PC-3 (cell line): ENCODE measurements around the gene PJA1. TPM values are rescaled to one million over a fixed set of nuclear protein-coding genes. Genes with fewer than 3 reads are reported as not detected.

ENCODE experiments used
- ATAC-seq: fragments of 200-7000 bp; cut with Tn5 transposase; 2 replicates; pipeline ENCODE4 v1.9.1; 2020; ENCODE audit warnings: mild to moderate bottlenecking, moderate library complexity
- Bru-seq: library from RNA; stranded (reverse); fragments of 400-500 nt; gene quantifications from one replicate; lab custom pipeline; 2021; lab: Mats Ljungman, UMichigan
- BruChase-seq, 2 experiments: library from RNA; stranded (reverse); fragments of 400-500 nt; gene quantifications; one replicate each; lab custom pipeline; 2021; lab: Mats Ljungman, UMichigan
- BruUV-seq: library from RNA; stranded (reverse); fragments of 400-500 nt; replicated peaks from 2 replicates; lab custom pipeline; 2021; lab: Mats Ljungman, UMichigan
- CTCF ChIA-PET: fragments of 300-600 bp; sonication (Branson Sonifier 250); formaldehyde crosslinking; loops from one replicate; lab custom pipeline; 2022; ENCODE audit warnings: antibody characterized with exemption; lab: Charles Lee
- POLR2A ChIA-PET: fragments of 300-600 bp; sonication (Branson Sonifier 250); formaldehyde crosslinking; loops from one replicate; lab custom pipeline; 2022; ENCODE audit warnings: antibody characterized with exemption; ENCODE audit not compliant: unreplicated experiment; lab: Charles Lee
- DNase-seq: peaks from one replicate; pipeline ENCODE4 v3.0.0-alpha.2; 2015
- H2AFZ ChIP-seq: fragments of 300-600 bp; sonication (generic); 2 replicates; pipeline ENCODE4 v1.6.0; 2016; ENCODE audit warnings: antibody characterized with exemption, low read length
- H3F3A ChIP-seq: fragments of 300-600 bp; sonication (generic); one replicate; pipeline ENCODE4 v1.6.0; 2017; ENCODE audit warnings: antibody characterized with exemption, low read length, control low read depth, mild to moderate bottlenecking; ENCODE audit not compliant: unreplicated experiment
- H3K27ac ChIP-seq: fragments of 300-600 bp; sonication (generic); 2 replicates; pipeline ENCODE4 v1.5.1; 2016; ENCODE audit warnings: mild to moderate bottlenecking, low read length
- H3K27me3 ChIP-seq: fragments of 300-600 bp; sonication (generic); 2 replicates; pipeline ENCODE4 v1.6.1; 2016; ENCODE audit warnings: low read length, mixed read lengths
- H3K36me3 ChIP-seq: fragments of 300-600 bp; sonication (generic); 2 replicates; pipeline ENCODE4 v1.6.1; 2016; ENCODE audit warnings: low read depth, mixed run types, low read length, mixed read lengths
- H3K4me1 ChIP-seq: fragments of 300-600 bp; sonication (generic); 2 replicates; pipeline ENCODE4 v1.5.1; 2016; ENCODE audit warnings: low read length; ENCODE audit not compliant: insufficient read depth
- H3K4me2 ChIP-seq: fragments of 300-600 bp; sonication (generic); 2 replicates; pipeline ENCODE4 v1.6.0; 2016; ENCODE audit warnings: low read length
- H3K4me3 ChIP-seq: fragments of 300-600 bp; sonication (generic); 2 replicates; pipeline ENCODE4 v1.5.1; 2016; ENCODE audit warnings: mild to moderate bottlenecking, low read length, mixed read lengths
- H3K79me2 ChIP-seq: fragments of 300-600 bp; sonication (generic); 2 replicates; pipeline ENCODE4 v1.6.1; 2017; ENCODE audit warnings: low read length, mixed read lengths
- H3K9ac ChIP-seq: fragments of 300-600 bp; sonication (generic); 2 replicates; pipeline ENCODE4 v1.6.0; 2016; ENCODE audit warnings: mild to moderate bottlenecking, low read length
- H3K9me2 ChIP-seq: fragments of 300-600 bp; sonication (generic); replicated peaks from 2 replicates; pipeline ENCODE4 v1.6.1; 2016; ENCODE audit warnings: mixed run types, low read length, mixed read lengths
- H3K9me3 ChIP-seq: fragments of 300-600 bp; sonication (generic); 2 replicates; pipeline ENCODE4 v1.6.1; 2016; ENCODE audit warnings: low read length, mixed read lengths
- H4K20me1 ChIP-seq: fragments of 300-600 bp; sonication (generic); 2 replicates; pipeline ENCODE4 v1.6.1; 2016; ENCODE audit warnings: low read length, mixed read lengths
- EZH2 ChIP-seq: fragments of 300-600 bp; sonication (generic); IDR thresholded peaks from one replicate; pipeline ENCODE4 v1.6.1; 2017; ENCODE audit warnings: antibody characterized with exemption, mild to moderate bottlenecking, low read length; ENCODE audit not compliant: unreplicated experiment
- EZH2phosphoT487 ChIP-seq: fragments of 300-600 bp; sonication (generic); IDR thresholded peaks from 2 replicates; pipeline ENCODE4 v1.6.1; 2018; ENCODE audit warnings: mild to moderate bottlenecking, antibody characterized with exemption, low read length, borderline replicate concordance
- intact Hi-C: fragments of 100-400 bp; cut with micrococcal nuclease; formaldehyde crosslinking; loops from 2 replicates; pipeline ENCODE4 v1.9.0; 2023
- long read RNA-seq: library from polyadenylated mRNA; unstranded; transcript quantifications from one replicate; pipeline ENCODE4 v2.0.0, GENCODE V29; 2021; ENCODE audit not compliant: unreplicated experiment
- total RNA-seq: library from RNA; depleted of rRNA; stranded (reverse); fragments of >200 nt; gene quantifications from 2 replicates; pipeline ENCODE4 v1.2.3, GENCODE V29; 2014; rRNA removed
- TF ChIP-seq, protein P1 (sequence below): fragments of 300-600 bp; sonication (generic); conservative IDR thresholded peaks from 2 replicates; pipeline ENCODE4 v1.5.1; 2017; ENCODE audit warnings: antibody characterized with exemption, low read depth, mild to moderate bottlenecking, low read length

Gene PJA1, protein sequence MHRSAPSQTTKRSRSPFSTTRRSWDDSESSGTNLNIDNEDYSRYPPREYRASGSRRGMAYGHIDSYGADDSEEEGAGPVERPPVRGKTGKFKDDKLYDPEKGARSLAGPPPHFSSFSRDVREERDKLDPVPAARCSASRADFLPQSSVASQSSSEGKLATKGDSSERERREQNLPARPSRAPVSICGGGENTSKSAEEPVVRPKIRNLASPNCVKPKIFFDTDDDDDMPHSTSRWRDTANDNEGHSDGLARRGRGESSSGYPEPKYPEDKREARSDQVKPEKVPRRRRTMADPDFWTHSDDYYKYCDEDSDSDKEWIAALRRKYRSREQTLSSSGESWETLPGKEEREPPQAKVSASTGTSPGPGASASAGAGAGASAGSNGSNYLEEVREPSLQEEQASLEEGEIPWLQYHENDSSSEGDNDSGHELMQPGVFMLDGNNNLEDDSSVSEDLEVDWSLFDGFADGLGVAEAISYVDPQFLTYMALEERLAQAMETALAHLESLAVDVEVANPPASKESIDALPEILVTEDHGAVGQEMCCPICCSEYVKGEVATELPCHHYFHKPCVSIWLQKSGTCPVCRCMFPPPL
- 32.0 and 37.6 TPM in 2 replicates for total RNA-seq
- percentile 83 among the genes with signal in this experiment for Bru-seq, nascent RNA
- BruChase-seq, experiment 1, labeled RNA remaining after a 6-hour chase, result percentile 96 among the genes with signal in this experiment
- BruChase-seq, experiment 2, labeled RNA remaining after a 2-hour chase, result percentile 92 among the genes with signal in this experiment
- long read RNA-seq, transcript PJA1-203 (1 exons, 2,692 nt), result minor isoform, 13 of 164 reads
- long read RNA-seq, transcript PJA1-202 (2 exons, 2,672 nt), result major isoform, 107 of 164 reads
- long read RNA-seq, transcript PJA1-206 (2 exons, 887 nt), result minor isoform, 20 of 164 reads
- long read RNA-seq, transcript PJA1-201 (2 exons, 2,755 nt), result minor isoform, 16 of 164 reads
- long read RNA-seq, partial matches to known transcripts, result 1 of 164 reads
- long read RNA-seq, other reads (novel, unspliced or antisense), result 7 of 164 reads

DNA sequence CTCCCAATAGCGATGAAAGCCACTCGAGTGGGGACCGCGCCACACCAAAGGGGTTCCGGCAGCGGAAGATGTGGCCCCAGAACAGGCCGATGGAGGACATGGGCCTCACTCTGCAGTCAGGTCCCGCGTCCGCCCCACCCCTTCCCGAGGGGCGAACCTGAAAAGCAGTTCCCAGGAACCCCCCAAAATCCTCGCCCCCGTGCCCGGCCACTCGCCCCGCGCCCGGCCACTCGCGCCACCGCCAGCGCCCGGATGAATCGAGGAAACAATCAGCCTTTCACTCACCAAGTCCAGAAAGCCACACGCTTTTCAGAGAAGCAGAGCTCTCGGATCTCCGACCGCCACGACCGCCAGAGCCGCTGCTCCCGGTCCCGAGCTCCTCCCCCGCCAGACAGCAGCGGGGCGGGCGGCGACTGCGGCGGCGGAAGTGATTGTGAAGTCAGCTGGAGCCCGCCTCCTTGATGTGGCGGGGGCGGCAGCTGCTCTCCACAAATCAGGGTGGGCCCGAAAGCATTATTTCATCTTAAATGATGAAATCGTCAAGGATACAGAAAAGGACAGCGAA, at the start of gene PJA1:
TSS of gene PJA1 (minus strand) at position 367 of the 565 bp plus-strand sequence. CDS start 2,380 bp downstream, outside the sequence.
- Histone ChIP-seq H2AFZ (peak within 1 kb of the TSS; percentile 93), H3K4me1 (peaks cover 6% of the 10 kb centered on the region; the same call in 1 of the 2 replicates), H3K27ac (no peak within 1 kb of the TSS), H3K79me2 (peaks cover 14% of the 10 kb centered on the region), H3K27me3 (no peaks in the 10 kb centered on the region), H3K9ac (peak within 1 kb of the TSS; percentile 85), H4K20me1 (no peaks in the 10 kb centered on the region), H3K9me2 (no peaks in the 10 kb centered on the region), H3K4me2 (peak within 1 kb of the TSS; percentile 96), H3K4me3 (peak within 1 kb of the TSS; percentile 96), H3K9me3 (no peaks in the 10 kb centered on the region), H3F3A (no peaks in the 10 kb centered on the region), H3K36me3 (no peaks in the 10 kb centered on the region)
- ChIA-PET POLR2A (interaction anchor here (0.7 kb wide), 1 partner anchor 55 kb away, joined by 4 read pairs; no protein-coding TSS in a partner anchor), CTCF (interaction anchor here (0.5 kb wide), 1 partner anchor 93 kb away, joined by 3 read pairs; no protein-coding TSS in a partner anchor)
- ATAC-seq (peak; percentile 94), DNase-seq (peak; percentile 53)
- intact Hi-C loops, result no loop called here
- TF ChIP-seq EZH2phosphoT487, result no peak
- TF ChIP-seq EZH2, result no peak
- TF ChIP-seq, protein P1, sequence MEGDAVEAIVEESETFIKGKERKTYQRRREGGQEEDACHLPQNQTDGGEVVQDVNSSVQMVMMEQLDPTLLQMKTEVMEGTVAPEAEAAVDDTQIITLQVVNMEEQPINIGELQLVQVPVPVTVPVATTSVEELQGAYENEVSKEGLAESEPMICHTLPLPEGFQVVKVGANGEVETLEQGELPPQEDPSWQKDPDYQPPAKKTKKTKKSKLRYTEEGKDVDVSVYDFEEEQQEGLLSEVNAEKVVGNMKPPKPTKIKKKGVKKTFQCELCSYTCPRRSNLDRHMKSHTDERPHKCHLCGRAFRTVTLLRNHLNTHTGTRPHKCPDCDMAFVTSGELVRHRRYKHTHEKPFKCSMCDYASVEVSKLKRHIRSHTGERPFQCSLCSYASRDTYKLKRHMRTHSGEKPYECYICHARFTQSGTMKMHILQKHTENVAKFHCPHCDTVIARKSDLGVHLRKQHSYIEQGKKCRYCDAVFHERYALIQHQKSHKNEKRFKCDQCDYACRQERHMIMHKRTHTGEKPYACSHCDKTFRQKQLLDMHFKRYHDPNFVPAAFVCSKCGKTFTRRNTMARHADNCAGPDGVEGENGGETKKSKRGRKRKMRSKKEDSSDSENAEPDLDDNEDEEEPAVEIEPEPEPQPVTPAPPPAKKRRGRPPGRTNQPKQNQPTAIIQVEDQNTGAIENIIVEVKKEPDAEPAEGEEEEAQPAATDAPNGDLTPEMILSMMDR, result no peak
- BruUV-seq, result TSS peak; percentile 42

DNA sequence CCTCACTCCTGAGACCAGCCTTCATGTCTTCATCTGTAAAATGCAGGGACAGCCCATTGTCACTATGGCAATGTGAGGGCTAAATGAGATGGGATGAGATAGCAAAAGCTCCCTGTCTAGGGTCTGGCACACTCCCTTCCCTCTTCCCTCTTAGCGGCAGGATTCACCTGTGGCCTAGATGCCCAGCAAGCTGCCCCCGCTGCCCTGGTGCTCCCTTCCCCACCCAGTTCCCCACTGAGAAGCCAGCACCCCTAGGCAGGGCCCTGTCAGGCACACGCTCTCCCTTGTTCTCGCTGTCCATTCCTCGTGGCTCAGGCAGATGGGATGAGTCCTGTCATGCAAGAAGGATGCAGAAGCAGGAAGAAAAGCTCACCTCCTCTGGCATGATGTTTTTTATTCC, 49.2 kb upstream of the PJA1 start:
- ATAC-seq (no peak), DNase-seq (no peak)
- Histone ChIP-seq H3K27me3 (no peaks in the 10 kb centered on the region), H3F3A (no peaks in the 10 kb centered on the region), H3K9ac (no peak overlapping the region), H3K79me2 (no peaks in the 10 kb centered on the region), H3K36me3 (no peaks in the 10 kb centered on the region), H3K4me2 (no peak overlapping the region), H3K9me3 (no peaks in the 10 kb centered on the region), H3K4me3 (no peak overlapping the region), H3K27ac (no peak overlapping the region), H2AFZ (no peak overlapping the region), H4K20me1 (no peaks in the 10 kb centered on the region), H3K4me1 (no peaks in the 10 kb centered on the region), H3K9me2 (no peaks in the 10 kb centered on the region)
- TF ChIP-seq, protein P1, result no peak
- TF ChIP-seq EZH2phosphoT487 (no peak), EZH2 (no peak)
- intact Hi-C loops, result no loop called here
- ChIA-PET CTCF (no interaction called here), POLR2A (no interaction called here)
- BruUV-seq, result no TSS peak
